ENCODE measurements around the gene UBE2E1.

- no peak for TF ChIP-seq CTCF (IDR thresholded peaks at IDR 0.05)
- no peak for TF ChIP-seq EZH2 (IDR thresholded peaks at IDR 0.05; ENCODE audit: borderline replicate concordance, insufficient read depth, low read depth, low read length, poor library complexity, severe bottlenecking)
Measured at GRCh38 chr3:23797491-23797890, 8.3 kb upstream of the UBE2E1 start.

Measured in B cell (primary cell).